GM06990 (cell line): ENCODE measurements around the gene CCDC88C.

Experiments
- DNase-seq: peaks from one replicate; pipeline ENCODE4 v3.0.0-alpha.2; 2011; ENCODE audit not compliant: insufficient read length; ENCODE audit errors: extremely low read depth
- H3K27me3 ChIP-seq: replicated peaks from 2 replicates; pipeline ENCODE4 v1.6.0; 2011; ENCODE audit warnings: low read length; ENCODE audit not compliant: control insufficient read depth, insufficient read depth
- H3K36me3 ChIP-seq: 2 replicates; pipeline ENCODE4 v1.5.1; 2011; ENCODE audit warnings: low read length; ENCODE audit not compliant: control insufficient read depth, insufficient read depth
- H3K4me3 ChIP-seq: replicated peaks from 2 replicates; pipeline ENCODE4 v1.5.1; 2011; ENCODE audit warnings: low read depth, mild to moderate bottlenecking, control low read depth, low read length
- TF ChIP-seq, protein P1 (sequence below): IDR thresholded peaks from 2 replicates; pipeline ENCODE4 v1.5.1; 2011; ENCODE audit warnings: low read length, control low read depth, mild to moderate bottlenecking, inconsistent platforms; ENCODE audit not compliant: insufficient read depth, poor library complexity, severe bottlenecking

CCDC88C gene

DNA sequence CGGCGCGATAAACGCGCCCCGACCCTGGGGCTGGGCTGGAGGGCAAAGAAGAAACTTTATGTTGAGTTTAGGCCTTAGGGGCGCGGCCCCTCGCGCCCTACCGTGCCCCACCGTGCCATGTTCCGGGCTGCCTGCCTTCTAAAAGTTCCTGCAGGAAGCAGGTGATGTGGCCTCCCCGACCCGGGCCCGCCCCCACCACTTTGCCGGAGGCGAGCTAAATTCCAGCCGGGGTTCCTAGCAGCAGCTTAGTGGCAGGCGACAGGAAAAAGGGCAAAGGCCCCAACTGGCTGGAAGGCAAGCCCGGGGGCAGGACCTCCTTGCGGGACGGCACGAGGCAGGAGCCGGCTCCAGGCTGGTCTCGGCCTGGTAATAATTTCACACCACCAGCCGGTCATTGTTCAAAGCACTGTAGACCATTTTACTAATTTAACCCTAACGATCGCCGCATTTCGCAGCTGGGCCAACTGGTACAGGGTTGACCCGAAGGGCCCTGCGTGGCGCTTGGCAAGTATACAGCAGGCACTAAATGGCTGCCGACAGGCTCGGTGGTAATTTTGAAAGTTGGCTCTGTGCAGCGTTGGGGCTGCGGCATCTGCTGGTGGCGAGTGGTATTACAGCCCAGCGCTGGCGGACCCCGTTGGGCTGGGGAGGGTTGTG, 895 bp upstream of the CCDC88C start:
- peak; percentile 83 for DNase-seq
- Histone ChIP-seq H3K27me3 (no peaks in the 10 kb centered on the region), H3K4me3 (peak overlapping the region; percentile 54), H3K36me3 (peaks cover under 1% of the 10 kb centered on the region; the same call in 1 of the 2 replicates)
- TF ChIP-seq, protein P1, sequence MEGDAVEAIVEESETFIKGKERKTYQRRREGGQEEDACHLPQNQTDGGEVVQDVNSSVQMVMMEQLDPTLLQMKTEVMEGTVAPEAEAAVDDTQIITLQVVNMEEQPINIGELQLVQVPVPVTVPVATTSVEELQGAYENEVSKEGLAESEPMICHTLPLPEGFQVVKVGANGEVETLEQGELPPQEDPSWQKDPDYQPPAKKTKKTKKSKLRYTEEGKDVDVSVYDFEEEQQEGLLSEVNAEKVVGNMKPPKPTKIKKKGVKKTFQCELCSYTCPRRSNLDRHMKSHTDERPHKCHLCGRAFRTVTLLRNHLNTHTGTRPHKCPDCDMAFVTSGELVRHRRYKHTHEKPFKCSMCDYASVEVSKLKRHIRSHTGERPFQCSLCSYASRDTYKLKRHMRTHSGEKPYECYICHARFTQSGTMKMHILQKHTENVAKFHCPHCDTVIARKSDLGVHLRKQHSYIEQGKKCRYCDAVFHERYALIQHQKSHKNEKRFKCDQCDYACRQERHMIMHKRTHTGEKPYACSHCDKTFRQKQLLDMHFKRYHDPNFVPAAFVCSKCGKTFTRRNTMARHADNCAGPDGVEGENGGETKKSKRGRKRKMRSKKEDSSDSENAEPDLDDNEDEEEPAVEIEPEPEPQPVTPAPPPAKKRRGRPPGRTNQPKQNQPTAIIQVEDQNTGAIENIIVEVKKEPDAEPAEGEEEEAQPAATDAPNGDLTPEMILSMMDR, result peak; percentile 97

DNA sequence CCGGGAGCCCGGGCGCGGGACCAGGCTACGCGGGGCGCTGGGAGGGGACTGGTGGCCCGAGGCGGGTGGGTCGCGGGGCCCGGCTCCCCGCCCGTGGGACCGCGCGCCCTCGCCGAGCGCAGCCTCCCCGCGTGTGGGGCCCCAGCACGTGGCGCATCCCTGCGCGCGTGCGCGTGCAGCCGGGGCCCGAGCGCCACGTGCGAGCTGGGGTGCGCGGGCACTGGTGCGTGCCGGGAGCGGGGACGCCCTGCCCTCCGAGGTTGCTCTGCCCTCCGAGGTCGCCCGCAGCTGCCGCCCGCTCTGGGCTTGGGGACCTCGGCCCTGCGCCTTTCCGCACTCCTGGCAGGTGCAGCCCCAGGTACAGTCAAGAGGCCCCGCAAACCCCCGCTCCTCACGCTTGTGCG, 365 bp upstream of the CCDC88C start:
- TF ChIP-seq, protein P1, result no peak
- H3K27me3 ChIP-seq, result no peaks in the 10 kb centered on the region
- DNase-seq, result peak; percentile 82
- H3K36me3 ChIP-seq, result peaks cover 3% of the 10 kb centered on the region
- peak overlapping the region; percentile 54 for H3K4me3 ChIP-seq

DNA sequence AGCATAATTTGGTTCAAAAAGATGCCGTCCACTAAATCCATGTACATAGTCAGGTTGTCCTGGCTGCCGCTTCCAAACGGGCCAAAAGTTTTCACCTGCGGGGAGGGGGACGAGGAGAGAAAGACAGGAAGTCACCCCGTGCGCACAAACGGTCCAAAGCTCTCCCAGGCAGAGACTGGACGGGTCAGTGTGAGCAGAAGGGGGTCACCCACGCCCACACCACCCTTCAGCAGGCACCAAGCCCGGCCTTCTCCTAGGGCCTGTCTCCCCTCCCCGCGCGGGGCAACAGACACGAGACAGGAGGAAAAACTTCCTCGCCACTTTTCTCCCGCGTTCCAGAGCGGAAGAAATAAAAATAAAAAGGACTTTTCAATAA, 888 bp downstream of the CCDC88C start:
- Histone ChIP-seq H3K27me3 (no peaks in the 10 kb centered on the region), H3K4me3 (peak overlapping the region; percentile 79), H3K36me3 (peaks cover 3% of the 10 kb centered on the region)
- TF ChIP-seq, protein P1, result no peak
- DNase-seq, result peak; percentile 55

DNA sequence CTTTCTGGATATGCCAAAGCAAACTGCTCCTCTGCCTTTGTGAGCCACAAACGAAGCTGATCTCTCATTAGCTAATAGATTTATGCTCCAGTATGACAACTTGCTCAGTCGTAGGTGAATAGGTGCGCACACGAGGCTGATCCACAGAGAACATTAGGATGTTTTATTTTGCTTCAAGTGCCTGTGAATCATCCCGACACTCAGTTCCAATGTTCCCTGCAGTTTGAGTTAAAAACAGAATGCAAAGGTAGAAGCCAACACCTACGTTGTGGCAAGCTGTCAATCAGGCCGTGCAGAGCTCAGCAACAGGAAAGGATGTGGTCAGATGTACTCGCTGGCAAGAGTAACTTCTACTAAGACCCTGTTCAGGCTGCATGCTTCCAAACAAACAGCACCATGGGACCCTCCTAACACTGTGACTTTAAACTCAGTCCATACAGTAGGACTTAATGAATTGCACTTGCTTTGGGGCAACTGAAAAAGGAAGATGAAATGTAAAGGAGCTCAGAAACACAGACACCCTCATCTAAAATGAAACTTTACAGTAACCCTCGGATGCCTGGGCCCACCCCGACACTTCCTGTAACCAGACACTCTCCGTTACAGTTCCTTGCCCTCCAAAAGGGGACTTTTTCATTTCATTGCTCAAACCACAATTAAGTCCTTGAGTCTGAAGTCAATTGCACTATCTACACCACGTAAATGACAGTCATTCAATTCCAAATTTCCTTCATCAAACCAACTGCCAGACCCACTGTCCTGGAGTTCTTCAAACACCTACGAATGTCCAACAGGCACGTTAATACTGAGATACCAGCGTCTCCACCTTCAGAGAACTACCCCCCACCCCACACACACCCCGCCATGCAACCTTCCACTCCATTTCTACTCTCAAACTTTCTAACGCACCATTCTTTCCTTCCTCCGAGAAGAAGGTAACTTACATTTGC, 1.6 kb downstream of the CCDC88C start:
- peaks cover 3% of the 10 kb centered on the region for H3K36me3 ChIP-seq
- no peaks in the 10 kb centered on the region for H3K27me3 ChIP-seq
- H3K4me3 ChIP-seq, result peak overlapping the region; percentile 79
- TF ChIP-seq, protein P1, result no peak
- DNase-seq, result peak; percentile 71

DNA sequence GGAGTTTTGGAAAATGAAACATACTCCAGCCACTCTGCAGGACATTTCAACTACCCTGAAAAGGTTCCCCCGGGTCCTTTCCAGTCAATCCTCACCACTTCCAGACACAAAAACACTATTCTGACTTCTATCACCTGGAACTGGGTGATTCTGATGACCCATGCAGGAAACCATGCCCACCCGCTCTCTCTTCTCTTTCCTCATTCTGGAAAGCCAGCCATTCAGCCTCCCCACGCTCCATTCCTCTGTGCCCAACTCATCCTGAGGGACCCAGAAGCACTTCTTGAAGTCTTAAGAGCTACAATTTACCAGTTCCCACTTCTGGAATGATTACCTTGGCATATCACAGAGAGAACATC, 3.2 kb downstream of the CCDC88C start:
- Histone ChIP-seq H3K36me3 (peaks cover 3% of the 10 kb centered on the region), H3K27me3 (no peaks in the 10 kb centered on the region), H3K4me3 (peak overlapping the region; percentile 79)
- no peak for DNase-seq
- TF ChIP-seq, protein P1, result no peak
